22Rv1 (cell line): ENCODE results near the gene SLC5A1.

ENCODE experiments used
- CTCF ChIP-seq: fragments of 450-650 bp; IDR thresholded peaks from 2 replicates; pipeline ENCODE4 v1.5.1; 2017; ENCODE audit warnings: mild to moderate bottlenecking
- ZFX ChIP-seq: fragments of 450-650 bp; IDR thresholded peaks from 2 replicates; pipeline ENCODE4 v1.6.1; 2017; ENCODE audit warnings: antibody characterized with exemption, borderline replicate concordance

- peak; percentile 23; the same call in 1 of the 2 replicates for TF ChIP-seq CTCF
- no peak for TF ChIP-seq ZFX
Observed at GRCh38 chr22:32127904-32128303, 84.8 kb downstream of the SLC5A1 start.
